Nephron (organoid): Measurements from ENCODE around the gene PAK1.
A peak's percentile ranks its signal among the peaks of the same experiment; 100 is the strongest.
"Not testable (repeated sequence)": the region's sequence is repeated elsewhere in the genome, so short reads cannot be mapped to it uniquely, and the experiment has no call there.

Source experiments
- H3K27ac Mint-ChIP-seq, 3 experiments: 2 replicates each; pipeline ENCODE4 v1.8.0; 2020; ENCODE audit warnings: mixed read lengths in 3 of 3, mild to moderate bottlenecking in 2 of 3, moderate library complexity in 1 of 3
- H3K27me3 Mint-ChIP-seq: 2 replicates; pipeline ENCODE4 v1.8.0; 2021; ENCODE audit warnings: low read depth, mild to moderate bottlenecking, moderate library complexity, mixed read lengths
- H3K36me3 Mint-ChIP-seq: 2 replicates; pipeline ENCODE4 v1.8.0; 2020; ENCODE audit warnings: low read depth, mixed read lengths
- H3K4me1 Mint-ChIP-seq: 2 replicates; pipeline ENCODE4 v1.8.0; 2020; ENCODE audit warnings: mixed read lengths
- H3K4me3 Mint-ChIP-seq, 3 experiments: 2 replicates each; pipeline ENCODE4 v1.8.0; 2020; ENCODE audit warnings: mild to moderate bottlenecking in 3 of 3, mixed read lengths in 3 of 3, moderate library complexity in 2 of 3
- H3K9me3 Mint-ChIP-seq: 2 replicates; pipeline ENCODE4 v1.8.0; 2020; ENCODE audit warnings: mixed read lengths
- TF ChIP-seq, protein P1 (sequence below), 3 experiments: fragments of 200-600 bp; sonication (generic); IDR thresholded peaks; one replicate each; pipeline ENCODE4 v1.5.0; 2021; ENCODE audit warnings: antibody characterized with exemption in 3 of 3; ENCODE audit not compliant: unreplicated experiment in 3 of 3

The PAK1 gene

DNA sequence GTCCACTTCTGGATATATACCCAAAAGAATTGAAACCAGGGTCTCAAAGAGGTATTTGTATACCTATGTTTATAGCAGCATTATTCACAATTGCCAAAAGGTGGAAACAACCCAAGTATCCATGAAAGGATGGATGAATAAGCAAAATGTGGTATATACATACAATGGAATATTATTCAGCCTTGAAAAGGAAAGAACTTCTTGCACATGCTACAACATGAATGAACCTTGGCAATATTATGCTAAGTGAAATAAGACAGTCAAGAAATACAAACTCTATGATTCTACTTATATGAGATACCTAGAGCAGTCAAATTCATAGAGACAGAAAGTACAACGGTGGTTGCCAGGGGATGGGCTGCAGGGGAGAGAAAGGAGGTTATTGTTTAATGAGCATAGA, 21.6 kb upstream of the PAK1 start:
- Mint-ChIP-seq H3K27ac (no peak overlapping the region), H3K4me1 (no peaks in the 10 kb centered on the region), H3K36me3 (no peaks in the 10 kb centered on the region), H3K9me3 (no peaks in the 10 kb centered on the region), H3K27me3 (no peaks in the 10 kb centered on the region), H3K4me3 (no peak overlapping the region)
- TF ChIP-seq, protein P1, sequence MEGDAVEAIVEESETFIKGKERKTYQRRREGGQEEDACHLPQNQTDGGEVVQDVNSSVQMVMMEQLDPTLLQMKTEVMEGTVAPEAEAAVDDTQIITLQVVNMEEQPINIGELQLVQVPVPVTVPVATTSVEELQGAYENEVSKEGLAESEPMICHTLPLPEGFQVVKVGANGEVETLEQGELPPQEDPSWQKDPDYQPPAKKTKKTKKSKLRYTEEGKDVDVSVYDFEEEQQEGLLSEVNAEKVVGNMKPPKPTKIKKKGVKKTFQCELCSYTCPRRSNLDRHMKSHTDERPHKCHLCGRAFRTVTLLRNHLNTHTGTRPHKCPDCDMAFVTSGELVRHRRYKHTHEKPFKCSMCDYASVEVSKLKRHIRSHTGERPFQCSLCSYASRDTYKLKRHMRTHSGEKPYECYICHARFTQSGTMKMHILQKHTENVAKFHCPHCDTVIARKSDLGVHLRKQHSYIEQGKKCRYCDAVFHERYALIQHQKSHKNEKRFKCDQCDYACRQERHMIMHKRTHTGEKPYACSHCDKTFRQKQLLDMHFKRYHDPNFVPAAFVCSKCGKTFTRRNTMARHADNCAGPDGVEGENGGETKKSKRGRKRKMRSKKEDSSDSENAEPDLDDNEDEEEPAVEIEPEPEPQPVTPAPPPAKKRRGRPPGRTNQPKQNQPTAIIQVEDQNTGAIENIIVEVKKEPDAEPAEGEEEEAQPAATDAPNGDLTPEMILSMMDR (IDR thresholded peaks at IDR 0.05; ENCODE audit: unreplicated experiment in 3 of 3), result no peak

DNA sequence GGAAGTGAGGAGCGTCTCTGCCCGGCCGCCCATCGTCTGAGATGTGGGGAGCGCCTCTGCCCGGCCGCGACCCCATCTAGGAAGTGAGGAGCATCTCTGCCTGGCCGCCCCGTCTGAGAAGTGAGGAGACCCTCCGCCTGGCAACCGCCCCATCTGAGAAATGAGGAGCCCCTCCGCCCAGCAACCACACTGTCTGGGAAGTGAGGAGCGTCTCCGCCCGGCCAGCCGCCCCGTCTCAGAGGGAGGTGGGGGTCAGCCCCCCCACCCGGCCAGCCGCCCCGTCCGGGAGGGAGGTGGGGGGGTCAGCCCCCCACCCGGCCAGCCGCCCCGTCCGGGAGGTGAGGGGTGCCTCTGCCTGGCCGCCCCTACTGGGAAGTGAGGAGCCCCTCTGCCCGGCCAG, 16.1 kb upstream of the PAK1 start:
- H3K4me1 Mint-ChIP-seq, H3K36me3 Mint-ChIP-seq, H3K27ac Mint-ChIP-seq, H3K4me3 Mint-ChIP-seq, H3K9me3 Mint-ChIP-seq, H3K27me3 Mint-ChIP-seq: not testable (repeated sequence)

DNA sequence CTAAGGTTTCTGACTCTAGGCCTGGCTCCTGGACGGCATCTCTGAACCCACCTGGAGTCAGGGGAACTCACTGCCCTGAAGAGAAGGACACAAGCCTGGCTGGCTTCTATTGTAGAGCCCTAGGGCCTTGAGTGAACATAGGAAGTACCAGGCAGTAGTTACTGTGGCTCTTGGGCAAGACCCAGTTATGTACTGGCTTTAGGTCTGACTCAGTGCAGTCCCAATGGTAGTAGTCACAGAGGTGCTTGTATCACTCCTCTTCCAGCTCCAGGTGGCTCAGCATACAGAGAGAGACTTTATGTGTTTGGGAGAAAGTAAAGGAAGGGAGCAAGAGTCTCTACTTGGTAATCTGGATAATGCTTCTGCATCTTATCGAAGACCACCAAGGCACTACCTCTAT, 13.9 kb upstream of the PAK1 start:
- Mint-ChIP-seq H3K27ac (no peak overlapping the region), H3K36me3 (no peaks in the 10 kb centered on the region), H3K4me1 (no peaks in the 10 kb centered on the region), H3K4me3 (no peak overlapping the region), H3K9me3 (peaks cover 8% of the 10 kb centered on the region), H3K27me3 (no peaks in the 10 kb centered on the region)
- TF ChIP-seq, protein P1 (IDR thresholded peaks at IDR 0.05; ENCODE audit: unreplicated experiment in 3 of 3), result no peak

DNA sequence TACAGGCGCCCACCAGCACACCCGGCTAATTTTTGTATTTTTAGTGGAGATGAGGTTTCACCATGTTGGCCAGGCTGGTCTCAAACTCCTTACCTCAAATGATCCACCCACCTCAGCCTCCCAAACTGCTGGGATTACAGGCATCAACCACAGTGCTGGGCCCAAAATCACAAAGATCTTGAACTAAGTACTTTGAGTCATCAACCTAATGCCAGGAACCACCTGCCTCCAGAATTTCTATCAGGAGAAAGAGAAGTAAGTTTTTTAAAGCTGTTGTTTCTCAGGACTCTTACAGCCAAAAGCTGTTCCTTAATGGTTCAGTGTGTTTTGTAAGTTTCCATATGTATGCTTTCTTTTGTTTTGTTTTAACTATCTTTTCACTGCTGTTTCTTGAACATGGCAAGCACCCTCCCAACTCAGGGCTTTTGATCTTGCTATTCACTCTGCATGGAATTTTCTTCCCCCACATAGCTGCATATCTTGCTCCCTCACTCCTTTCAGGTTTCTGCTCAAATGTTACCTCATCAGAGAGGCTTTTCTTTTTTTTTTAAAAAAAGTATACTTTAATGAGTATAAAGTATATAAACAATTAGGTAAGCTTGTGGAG, 6.0 kb upstream of the PAK1 start:
- H3K4me3 Mint-ChIP-seq, result no peak overlapping the region
- H3K4me1 Mint-ChIP-seq, result no peaks in the 10 kb centered on the region
- no peaks in the 10 kb centered on the region for H3K27me3 Mint-ChIP-seq
- TF ChIP-seq, protein P1 (IDR thresholded peaks at IDR 0.05; ENCODE audit: unreplicated experiment in 3 of 3), result no peak
- H3K36me3 Mint-ChIP-seq, result no peaks in the 10 kb centered on the region
- no peaks in the 10 kb centered on the region for H3K9me3 Mint-ChIP-seq
- no peak overlapping the region for H3K27ac Mint-ChIP-seq

DNA sequence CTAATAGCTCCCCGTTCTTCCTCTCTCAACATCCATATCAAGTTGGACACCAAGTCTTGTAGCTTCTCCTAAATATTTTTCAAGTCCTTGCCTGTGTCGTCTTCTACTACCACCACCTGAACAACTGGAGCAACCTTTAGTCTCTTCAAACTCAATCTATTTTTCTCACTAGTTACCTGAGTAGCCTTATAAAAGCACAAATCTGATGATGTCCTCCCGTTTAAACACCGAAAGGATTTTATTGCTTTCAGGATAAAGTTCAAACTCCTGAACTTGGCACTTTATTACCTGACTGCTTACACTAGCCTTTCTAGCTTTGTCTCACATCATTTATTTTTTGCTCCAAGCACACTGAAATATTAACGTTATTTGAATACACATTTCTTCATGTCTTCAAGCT, 1.3 kb upstream of the PAK1 start:
- Mint-ChIP-seq H3K9me3 (no peaks in the 10 kb centered on the region), H3K36me3 (no peaks in the 10 kb centered on the region), H3K4me1 (peaks cover 16% of the 10 kb centered on the region), H3K4me3 (peak overlapping the region; percentile 84 to 96 (median 87)), H3K27me3 (peaks cover 4% of the 10 kb centered on the region), H3K27ac (peak overlapping the region; percentile 44 to 99 (median 94))
- TF ChIP-seq, protein P1 (IDR thresholded peaks at IDR 0.05; ENCODE audit: unreplicated experiment in 3 of 3), result no peak

DNA sequence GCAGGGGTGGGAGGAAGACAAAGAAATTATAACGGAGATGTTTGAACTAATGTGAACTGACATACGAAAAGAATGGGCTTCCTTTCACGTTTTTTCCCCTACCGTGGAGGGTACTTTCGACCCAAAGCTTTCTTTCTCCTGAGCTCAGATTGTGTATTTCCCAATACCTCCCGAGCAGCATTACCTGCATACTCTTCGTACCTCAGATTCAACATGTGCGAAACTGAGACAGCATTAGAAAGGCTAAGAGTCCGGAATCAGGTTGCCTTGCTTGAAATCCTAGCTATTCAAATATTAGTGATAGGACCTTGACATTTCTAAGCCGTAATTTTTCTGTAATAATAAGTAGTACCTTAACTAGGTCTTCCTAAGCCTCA, 778 bp upstream of the PAK1 start:
- TF ChIP-seq, protein P1 (IDR thresholded peaks at IDR 0.05; ENCODE audit: unreplicated experiment in 3 of 3), result no peak
- H3K9me3 Mint-ChIP-seq, result no peaks in the 10 kb centered on the region
- no peaks in the 10 kb centered on the region for H3K36me3 Mint-ChIP-seq
- peaks cover 4% of the 10 kb centered on the region for H3K27me3 Mint-ChIP-seq
- H3K4me3 Mint-ChIP-seq, result peak overlapping the region; percentile 84 to 96 (median 87)
- H3K27ac Mint-ChIP-seq, result peak overlapping the region; percentile 94 to 99 (median 97)
- H3K4me1 Mint-ChIP-seq, result peaks cover 16% of the 10 kb centered on the region
